GM19238 (cell line): ENCODE results near the gene SCGB1A1.

ENCODE experiments used
- DNase-seq: peaks from one replicate; pipeline ENCODE4 v3.0.0; 2011; ENCODE audit warnings: low spot score; ENCODE audit not compliant: insufficient read length

Gene SCGB1A1

GRCh38 chr11:62398011-62398994 is 20.5 kb upstream of the SCGB1A1 start:
- no peak for DNase-seq

- no peak for DNase-seq
Observed at GRCh38 chr11:62399172-62399877, 19.5 kb upstream of the SCGB1A1 start.

GRCh38 chr11:62399878-62400266 is 19.0 kb upstream of the SCGB1A1 start:
- DNase-seq, result no peak

GRCh38 chr11:62400281-62400680 is 18.6 kb upstream of the SCGB1A1 start:
- DNase-seq, result no peak

- DNase-seq, result no peak
Observed at GRCh38 chr11:62400760-62401159, 18.1 kb upstream of the SCGB1A1 start.

- no peak for DNase-seq
Observed at GRCh38 chr11:62401356-62401755, 17.5 kb upstream of the SCGB1A1 start.

- DNase-seq, result no peak
Observed at GRCh38 chr11:62401811-62402210, 17.0 kb upstream of the SCGB1A1 start.

- DNase-seq, result no peak
Observed at GRCh38 chr11:62402226-62402959, 16.4 kb upstream of the SCGB1A1 start.

- no peak for DNase-seq
Observed at GRCh38 chr11:62402960-62403730, 15.7 kb upstream of the SCGB1A1 start.

- DNase-seq, result no peak
Observed at GRCh38 chr11:62404435-62404834, 14.4 kb upstream of the SCGB1A1 start.

GRCh38 chr11:62404901-62405300 is 13.9 kb upstream of the SCGB1A1 start:
- DNase-seq, result no peak

- DNase-seq, result no peak
Observed at GRCh38 chr11:62406034-62406433, 12.8 kb upstream of the SCGB1A1 start.

GRCh38 chr11:62409831-62410230 is 9.0 kb upstream of the SCGB1A1 start:
- no peak for DNase-seq

GRCh38 chr11:62410972-62411371 is 7.9 kb upstream of the SCGB1A1 start:
- DNase-seq, result no peak

- no peak for DNase-seq
Observed at GRCh38 chr11:62411524-62411923, 7.3 kb upstream of the SCGB1A1 start.

- DNase-seq, result no peak
Observed at GRCh38 chr11:62413060-62413696, 5.7 kb upstream of the SCGB1A1 start.

- no peak for DNase-seq
Observed at GRCh38 chr11:62416596-62416995, 2.2 kb upstream of the SCGB1A1 start.

GRCh38 chr11:62418136-62418535 is 697 bp upstream of the SCGB1A1 start:
- no peak for DNase-seq

GRCh38 chr11:62419314-62419929 is 589 bp downstream of the SCGB1A1 start:
- no peak for DNase-seq

- DNase-seq, result no peak
Observed at GRCh38 chr11:62419943-62420342, 1.1 kb downstream of the SCGB1A1 start.
